GM23248 (cell line): ENCODE results near the gene TAF1.

Source experiments
- EZH2 ChIP-seq: fragments of 200-600 bp; sonication (generic); IDR thresholded peaks from 2 replicates; pipeline ENCODE4 v1.6.1; 2018; ENCODE audit warnings: antibody characterized with exemption, mild to moderate bottlenecking; ENCODE audit not compliant: insufficient read depth, poor library complexity, severe bottlenecking
- EZH2phosphoT487 ChIP-seq: fragments of 200-600 bp; sonication (generic); IDR thresholded peaks from 2 replicates; pipeline ENCODE4 v1.6.1; 2018; ENCODE audit warnings: antibody characterized with exemption, moderate library complexity, mild to moderate bottlenecking, low read depth; ENCODE audit not compliant: insufficient read depth

DNA sequence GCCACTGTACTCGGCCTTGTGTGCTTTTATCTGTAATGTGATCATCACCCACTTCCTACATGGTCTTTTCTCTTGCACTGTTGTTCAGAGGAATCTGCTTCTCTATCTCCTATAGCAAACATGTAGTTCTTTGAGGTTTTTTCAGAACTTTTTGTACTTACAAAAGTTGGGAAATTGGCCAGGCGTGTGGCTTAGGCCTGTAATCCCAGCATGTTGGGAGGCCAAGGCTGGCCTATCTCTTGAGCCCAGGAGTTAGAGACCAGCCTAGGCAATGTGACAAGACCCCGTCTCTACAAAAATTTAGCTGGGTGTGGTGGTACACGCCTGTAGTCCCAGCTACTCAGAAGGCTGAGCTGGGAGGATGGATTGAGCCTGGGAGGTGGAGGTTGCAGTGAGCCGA is 30.4 kb downstream of the TAF1 start:
- no peak for TF ChIP-seq EZH2
- no peak for TF ChIP-seq EZH2phosphoT487
